Adrenal gland (tissue), 12 donors: Measurements from ENCODE around the gene KIRREL1. TPM values are rescaled to one million over a fixed set of nuclear protein-coding genes. Genes with fewer than 3 reads are reported as not detected.

Source experiments
- DNase-seq, 7 donors: peaks; one replicate each; pipeline ENCODE4 v3.0.0-alpha.2; 2019 to 2020
- H3K27ac ChIP-seq, 5 donors: fragments of 200-600 bp; sonication (generic) in 4 of 5; 1 replicate in 3 of 5; 2 replicates in 2 of 5; pipeline versions ENCODE4 v1.5.1 to v1.8.0; 2016 to 2020; ENCODE audit warnings: mild to moderate bottlenecking in 1 of 5
- H3K27me3 ChIP-seq: fragments of 200-600 bp; 2 replicates; pipeline ENCODE4 v1.8.0; 2021
- H3K36me3 ChIP-seq, 2 donors: fragments of 200-600 bp; replicated peaks in 1 of 2; 1 replicate in 1 of 2; 2 replicates in 1 of 2; pipeline versions ENCODE4 v1.5.1 to v1.8.0; 2018 to 2022
- H3K4me1 ChIP-seq, 2 donors: fragments of 200-600 bp; replicated peaks in 1 of 2; 1 replicate in 1 of 2; 2 replicates in 1 of 2; pipeline versions ENCODE4 v1.5.1 to v1.8.0; 2018 to 2021
- H3K4me3 ChIP-seq, 4 donors: fragments of 200-600 bp; sonication (generic) in 3 of 4; one replicate each; pipeline ENCODE4 v1.5.1; 2016 to 2018
- H3K9me3 ChIP-seq, 3 donors: fragments of 200-600 bp; sonication (generic) in 1 of 3; replicated peaks in 1 of 3; 1 replicate in 2 of 3; 2 replicates in 1 of 3; pipeline versions ENCODE4 v1.5.1 to v1.8.0; 2016 to 2021
- CTCF ChIP-seq, 6 experiments: fragments of 450-650 bp in 4 of 6; fragments of 200-600 bp in 2 of 6; sonication (generic) in 1 of 6; IDR thresholded peaks; 1 replicate in 5 of 6; 2 replicates in 1 of 6; pipeline versions ENCODE4 v1.5.1 to v1.8.0; 2016 to 2021; ENCODE audit warnings: antibody characterized with exemption in 6 of 6, mild to moderate bottlenecking in 2 of 6, moderate library complexity in 1 of 6
- POLR2A ChIP-seq, 2 donors: fragments of 450-650 bp; IDR thresholded peaks; one replicate each; pipeline ENCODE4 v1.6.1; 2017; ENCODE audit warnings: antibody characterized with exemption in 2 of 2, mild to moderate bottlenecking in 2 of 2, moderate library complexity in 1 of 2
- WGBS, 4 donors: extraction: QIAGEN DNeasy Blood & Tissue Kit in 2 of 4; methylation state at CpG; one replicate each; pipeline versions ENCODE4 v1.1.5 to v1.1.7; 2013 to 2017; 5-methylcytosine and 5-hydroxymethylcytosine counted together
- intact Hi-C, 2 donors: fragments of 100-400 bp; cut with DNase I; formaldehyde crosslinking; loops; one replicate each; pipeline versions ENCODE4 v1.14.1 to v1.15.0; 2022 to 2023
- polyA plus RNA-seq, 3 donors: library from polyadenylated mRNA; stranded (reverse); fragments of 200-250 nt in 2 of 3; fragments of 350-450 nt in 1 of 3; fragmentation: Illumina TruSeq in 1 of 3; extraction: RNeasy Lipid Tissue Mini Kit (QIAGEN cat#74804) in 1 of 3; gene quantifications; one replicate each; pipeline ENCODE4 v1.2.3, GENCODE V29; 2013 to 2014
- total RNA-seq, 9 donors: library from RNA; depleted of rRNA in 4 of 9; stranded (reverse); fragments of >200 nt in 4 of 9; fragments of 120-200 nt in 1 of 9; fragmentation: NEBNext Ultra II Directional in 1 of 9; extraction: Animal tissue kit (Norgen Biotek cat#: 25700) in 1 of 9; gene quantifications; one replicate each; pipeline versions ENCODE4 v1.1.0 to v1.2.4, GENCODE V29; 2013 to 2023
- donor health status: healthy with polysubstance abuse.
- donor health status: Bipolar disorder and iron deficiency.
- donor health status: DM: yes; HTN: yes; CAD: no.
- donor health status: DM: no; HTN: no; CAD: no.
- donor health status: DM: no; HTN: no; CAD: no.
- donor health status: DM: yes; HTN: yes; CAD: no.

Gene KIRREL1
- total and polyA plus RNA-seq, 12 donors: 10.1 to 57.2 (median 39.8) TPM

GRCh38 chr1:158003406-158003800, 10.0 kb downstream of the KIRREL1 start:
- TF ChIP-seq CTCF (IDR thresholded peaks at IDR 0.05) (no peak), POLR2A (IDR thresholded peaks at IDR 0.05) (no peak)
- no peak overlapping the region for H3K4me3 ChIP-seq
- peak overlapping the region in 3 of 5 donors; percentile 49 to 78 (median 71) for H3K27ac ChIP-seq
- H3K36me3 ChIP-seq: no peaks in the 10 kb centered on the region
- H3K4me1 ChIP-seq: peaks cover 83 to 95% of the 10 kb centered on the region in 2 donors
- H3K27me3 ChIP-seq: no peaks in the 10 kb centered on the region
- intact Hi-C loops: no loop called here
- WGBS, 4 donors: 21 to 41% (median 33%) methylated on average over 4 to 5 of the region's 5 CpGs
- peak in 1 of 7 donors; percentile 46 for DNase-seq
- no peaks in the 10 kb centered on the region for H3K9me3 ChIP-seq

GRCh38 chr1:158005224-158005623, 11.8 kb downstream of the KIRREL1 start:
- no peaks in the 10 kb centered on the region for H3K36me3 ChIP-seq
- DNase-seq: peak in 3 of 7 donors; percentile 52 to 59 (median 54)
- no peak overlapping the region for H3K4me3 ChIP-seq
- 30 to 55% (median 43%) methylated on average over 2 of the region's 2 CpGs for WGBS, 4 donors
- TF ChIP-seq POLR2A (IDR thresholded peaks at IDR 0.05) (no peak), CTCF (IDR thresholded peaks at IDR 0.05) (no peak)
- H3K27ac ChIP-seq: peak overlapping the region in 3 of 5 donors; percentile 34 to 51 (median 38)
- no peaks in the 10 kb centered on the region for H3K27me3 ChIP-seq
- peaks cover 86 to 96% of the 10 kb centered on the region in 2 donors for H3K4me1 ChIP-seq
- intact Hi-C loops: no loop called here
- H3K9me3 ChIP-seq: no peaks in the 10 kb centered on the region

GRCh38 chr1:158007180-158007579, 13.7 kb downstream of the KIRREL1 start:
- intact Hi-C loops: no loop called here
- Histone ChIP-seq H3K9me3 (no peaks in the 10 kb centered on the region), H3K36me3 (no peaks in the 10 kb centered on the region), H3K27me3 (no peaks in the 10 kb centered on the region), H3K27ac (peak overlapping the region in 4 of 5 donors; percentile 67 to 92 (median 82)), H3K4me3 (no peak overlapping the region), H3K4me1 (peaks cover 96 to 98% of the 10 kb centered on the region in 2 donors)
- WGBS, 4 donors: 68 to 79% (median 77%) methylated on average over 7 of the region's 7 CpGs
- no peak for TF ChIP-seq CTCF (IDR thresholded peaks at IDR 0.05)
- no peak for TF ChIP-seq POLR2A (IDR thresholded peaks at IDR 0.05)
- no peak for DNase-seq

- DNase-seq: no peak
- Histone ChIP-seq H3K27ac (peak overlapping the region in 4 of 5 donors; percentile 67 to 92 (median 82)), H3K27me3 (no peaks in the 10 kb centered on the region), H3K4me1 (peaks cover 94 to 96% of the 10 kb centered on the region in 2 donors), H3K36me3 (no peaks in the 10 kb centered on the region), H3K4me3 (no peak overlapping the region), H3K9me3 (no peaks in the 10 kb centered on the region)
- 29 to 35% (median 31%) methylated on average over 13 to 15 of the region's 15 CpGs for WGBS, 4 donors
- intact Hi-C loops: no loop called here
- no peak for TF ChIP-seq POLR2A (IDR thresholded peaks at IDR 0.05)
Measured at GRCh38 chr1:158007667-158008386, 14.4 kb downstream of the KIRREL1 start.
